H9 (cell line): ENCODE measurements around the gene KCNMA1. TPM values are rescaled to one million over a fixed set of nuclear protein-coding genes. Genes with fewer than 3 reads are reported as not detected.

Experiments
- DNase-seq: peaks from one replicate; pipeline ENCODE4 v3.0.0-alpha.2; 2017
- H2AFZ ChIP-seq: one replicate; pipeline ENCODE4 v1.6.1; 2013; ENCODE audit warnings: mild to moderate bottlenecking, low read length, control low read depth, moderate library complexity
- H2AK5ac ChIP-seq: 2 replicates; pipeline ENCODE4 v1.6.1; 2013; ENCODE audit warnings: low read length, control low read depth, mixed read lengths; ENCODE audit not compliant: insufficient read length
- H2BK120ac ChIP-seq: one replicate; pipeline ENCODE4 v1.6.1; 2013; ENCODE audit warnings: low read depth, mild to moderate bottlenecking, low read length, control low read depth, inconsistent platforms; ENCODE audit not compliant: poor library complexity, severe bottlenecking
- H2BK12ac ChIP-seq: 2 replicates; pipeline ENCODE4 v1.6.1; 2013; ENCODE audit warnings: low read length, control low read depth, mixed read lengths, low read depth; ENCODE audit not compliant: insufficient read length
- H2BK15ac ChIP-seq: 2 replicates; pipeline ENCODE4 v1.6.1; 2013; ENCODE audit warnings: low read depth, low read length, control low read depth
- H2BK20ac ChIP-seq: one replicate; pipeline ENCODE4 v1.6.1; 2013; ENCODE audit warnings: low read depth, mild to moderate bottlenecking, low read length, control low read depth, inconsistent platforms; ENCODE audit not compliant: poor library complexity, severe bottlenecking
- H2BK5ac ChIP-seq: 2 replicates; pipeline ENCODE4 v1.6.1; 2013; ENCODE audit warnings: low read length, control low read depth, mixed read lengths; ENCODE audit not compliant: insufficient read length
- H3K14ac ChIP-seq: 2 replicates; pipeline ENCODE4 v1.6.1; 2013; ENCODE audit warnings: low read length, control low read depth; ENCODE audit not compliant: insufficient read depth
- H3K18ac ChIP-seq: 2 replicates; pipeline ENCODE4 v1.6.1; 2013; ENCODE audit warnings: low read depth, mild to moderate bottlenecking, mixed read lengths, low read length, control low read depth; ENCODE audit not compliant: insufficient read length
- H3K23ac ChIP-seq: 2 replicates; pipeline ENCODE4 v1.6.1; 2013; ENCODE audit warnings: low read length, control low read depth, mixed read lengths, low read depth; ENCODE audit not compliant: insufficient read length
- H3K23me2 ChIP-seq: 2 replicates; pipeline ENCODE4 v1.6.1; 2013; ENCODE audit warnings: low read depth, mild to moderate bottlenecking, mixed read lengths, low read length, control low read depth; ENCODE audit not compliant: insufficient read length, poor library complexity, severe bottlenecking
- H3K27ac ChIP-seq: 2 replicates; pipeline ENCODE4 v1.5.1; 2013; ENCODE audit warnings: low read length, control low read depth, mixed read lengths, low read depth; ENCODE audit not compliant: insufficient read length
- H3K27me3 ChIP-seq: 2 replicates; pipeline ENCODE4 v1.6.1; 2013; ENCODE audit warnings: low read length, control low read depth, inconsistent platforms; ENCODE audit not compliant: insufficient read depth
- H3K4ac ChIP-seq: 2 replicates; pipeline ENCODE4 v1.6.1; 2013; ENCODE audit warnings: low read depth, mild to moderate bottlenecking, control low read depth, inconsistent platforms, low read length, moderate library complexity
- H3K4me1 ChIP-seq: 2 replicates; pipeline ENCODE4 v1.6.1; 2013; ENCODE audit warnings: low read length, control low read depth, inconsistent platforms; ENCODE audit not compliant: insufficient read depth
- H3K4me2 ChIP-seq: 2 replicates; pipeline ENCODE4 v1.6.1; 2013; ENCODE audit warnings: low read length, control low read depth, mixed read lengths; ENCODE audit not compliant: insufficient read length, insufficient read depth
- H3K56ac ChIP-seq: 2 replicates; pipeline ENCODE4 v1.6.1; 2013; ENCODE audit warnings: low read depth, mild to moderate bottlenecking, mixed read lengths, low read length, control low read depth; ENCODE audit not compliant: insufficient read length
- H3K79me1 ChIP-seq: 2 replicates; pipeline ENCODE4 v1.6.1; 2013; ENCODE audit warnings: low read depth, mild to moderate bottlenecking, moderate library complexity, low read length, control low read depth, inconsistent platforms; ENCODE audit not compliant: insufficient read depth, poor library complexity, severe bottlenecking
- H3K79me2 ChIP-seq: 2 replicates; pipeline ENCODE4 v1.6.1; 2013; ENCODE audit warnings: low read length, control low read depth, inconsistent platforms; ENCODE audit not compliant: insufficient read depth
- H3K9ac ChIP-seq: 2 replicates; pipeline ENCODE4 v1.6.1; 2013; ENCODE audit warnings: low read length, control low read depth, mixed read lengths; ENCODE audit not compliant: insufficient read length; ENCODE audit errors: extremely low read depth
- H3K9me3 ChIP-seq: one replicate; pipeline ENCODE4 v1.6.1; 2013; ENCODE audit warnings: low read depth, low read length, inconsistent platforms; ENCODE audit not compliant: control insufficient read depth
- H3T11ph ChIP-seq: one replicate; pipeline ENCODE4 v1.6.1; 2013; ENCODE audit warnings: mild to moderate bottlenecking, low read length, control low read depth, inconsistent platforms
- H4K20me1 ChIP-seq: one replicate; pipeline ENCODE4 v1.6.1; 2013; ENCODE audit not compliant: control insufficient read depth, insufficient read length, insufficient read depth
- H4K5ac ChIP-seq: 2 replicates; pipeline ENCODE4 v1.6.1; 2013; ENCODE audit warnings: low read depth, mild to moderate bottlenecking, mixed read lengths, low read length, control low read depth; ENCODE audit not compliant: insufficient read length
- H4K8ac ChIP-seq: replicated peaks from 2 replicates; pipeline ENCODE4 v1.6.1; 2013; ENCODE audit warnings: low read length, control low read depth, mixed read lengths, low read depth; ENCODE audit not compliant: insufficient read length
- H4K91ac ChIP-seq: 2 replicates; pipeline ENCODE4 v1.6.1; 2013; ENCODE audit warnings: low read depth, mild to moderate bottlenecking, moderate library complexity, mixed read lengths, low read length, control low read depth; ENCODE audit not compliant: insufficient read length
- H3K27ac Mint-ChIP-seq, 3 experiments: 2 replicates in 2 of 3; 3 replicates in 1 of 3; pipeline ENCODE4 v1.8.0; 2020 to 2021; ENCODE audit warnings: mixed read lengths in 3 of 3, mild to moderate bottlenecking in 1 of 3, moderate library complexity in 1 of 3
- H3K27me3 Mint-ChIP-seq: 2 replicates; pipeline ENCODE4 v1.8.0; 2021; ENCODE audit warnings: low read depth, mild to moderate bottlenecking, moderate library complexity, mixed read lengths
- H3K36me3 Mint-ChIP-seq, 3 experiments: 2 replicates in 2 of 3; 3 replicates in 1 of 3; pipeline ENCODE4 v1.8.0; 2020 to 2021; ENCODE audit warnings: low read depth in 3 of 3, mixed read lengths in 3 of 3; ENCODE audit not compliant: insufficient read depth in 1 of 3
- H3K4me1 Mint-ChIP-seq, 2 experiments: 2 replicates each; pipeline ENCODE4 v1.8.0; 2020; ENCODE audit warnings: mixed read lengths in 2 of 2
- H3K4me3 Mint-ChIP-seq, 2 experiments: 2 replicates in 1 of 2; 3 replicates in 1 of 2; pipeline ENCODE4 v1.8.0; 2020 to 2021; ENCODE audit warnings: mild to moderate bottlenecking in 2 of 2, mixed read lengths in 2 of 2, moderate library complexity in 1 of 2
- H3K9me3 Mint-ChIP-seq, 2 experiments: 2 replicates in 1 of 2; 3 replicates in 1 of 2; pipeline ENCODE4 v1.8.0; 2020; ENCODE audit warnings: mild to moderate bottlenecking in 2 of 2, mixed read lengths in 2 of 2, moderate library complexity in 1 of 2
- CTCF ChIP-seq: fragments of 200-600 bp; sonication (generic); conservative IDR thresholded peaks from 3 replicates; pipeline ENCODE4 v1.8.0; 2021; ENCODE audit warnings: antibody characterized with exemption, mild to moderate bottlenecking
- WGBS: extraction: QIAGEN DNeasy Blood & Tissue Kit; methylation state at CpG from one replicate; pipeline ENCODE4 v1.1.7; 2013; ENCODE audit warnings: missing lambda C conversion rate, low lambda C conversion rate, mixed read lengths; ENCODE audit not compliant: insufficient read length; ENCODE audit errors: extremely low coverage; 5-methylcytosine and 5-hydroxymethylcytosine counted together
- total RNA-seq: library from RNA; stranded (reverse); gene quantifications from 2 replicates; pipeline ENCODE4 v1.2.1, GENCODE V29; 2021

The KCNMA1 gene
- total RNA-seq, 1 experiment from 2014 or later, result 2.0 TPM

DNA sequence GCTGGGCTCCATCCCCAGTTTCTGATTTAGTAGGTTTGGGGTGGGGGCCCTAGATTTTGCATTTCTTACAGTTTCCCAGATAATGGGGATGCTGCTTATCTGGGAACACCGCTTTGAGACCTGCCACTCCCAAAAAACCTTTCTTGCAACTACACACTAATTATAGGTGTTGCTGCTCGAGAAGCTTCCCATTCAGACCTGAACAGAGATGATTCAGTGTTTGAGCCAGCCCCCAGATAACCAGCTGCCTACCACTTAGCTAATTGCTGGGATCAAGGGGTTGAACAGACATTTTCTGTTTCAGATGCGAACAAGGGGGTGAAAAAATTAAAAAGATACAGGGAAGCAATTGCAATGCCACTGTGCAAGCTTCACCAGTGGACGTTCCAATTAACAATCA lies 448.5 kb downstream of the KCNMA1 start:
- H3K9me3 ChIP-seq, result no peaks in the 10 kb centered on the region
- H3K18ac ChIP-seq, result no peak overlapping the region
- no peak overlapping the region for H4K5ac ChIP-seq
- no peak overlapping the region for H2BK120ac ChIP-seq
- no peaks in the 10 kb centered on the region for H3K79me2 ChIP-seq
- H2AK5ac ChIP-seq, result no peak overlapping the region
- no peak overlapping the region for H2BK15ac ChIP-seq
- no peak overlapping the region for H2BK20ac ChIP-seq
- no peak overlapping the region for H4K8ac ChIP-seq
- no peak overlapping the region for H2BK5ac ChIP-seq
- no peaks in the 10 kb centered on the region for H3K79me1 ChIP-seq
- no peak overlapping the region for H2BK12ac ChIP-seq
- peaks cover 13 to 23% of the 10 kb centered on the region in 2 experiments for H3K4me1 Mint-ChIP-seq
- no peaks in the 10 kb centered on the region; the same call in 1 of the 2 replicates for H3K27me3 Mint-ChIP-seq
- H3K4me3 Mint-ChIP-seq, result no peak overlapping the region
- WGBS, result no CpG with 5 or more reads among the region's 4 CpGs
- H3K23me2 ChIP-seq, result no peaks in the 10 kb centered on the region
- no peak overlapping the region for H3K4ac ChIP-seq
- no peaks in the 10 kb centered on the region for H3K36me3 Mint-ChIP-seq
- H3K27me3 ChIP-seq, result no peaks in the 10 kb centered on the region; the same call in 1 of the 2 replicates
- no peak overlapping the region for H3K56ac ChIP-seq
- H4K91ac ChIP-seq, result no peak overlapping the region
- no peak for TF ChIP-seq CTCF
- no peaks in the 10 kb centered on the region for H4K20me1 ChIP-seq
- H3K14ac ChIP-seq, result no peak overlapping the region
- H3K4me2 ChIP-seq, result no peak overlapping the region
- H3K27ac Mint-ChIP-seq, result no peak overlapping the region
- no peak overlapping the region for H2AFZ ChIP-seq
- DNase-seq, result no peak
- no peak overlapping the region for H3K27ac ChIP-seq
- H3K4me1 ChIP-seq, result no peaks in the 10 kb centered on the region; the same call in 1 of the 2 replicates
- H3T11ph ChIP-seq, result no peak overlapping the region
- H3K9ac ChIP-seq, result no peak overlapping the region
- no peaks in the 10 kb centered on the region for H3K9me3 Mint-ChIP-seq
- H3K23ac ChIP-seq, result no peak overlapping the region
